Stimulated activated CD8-positive, alpha-beta memory T cell treated with anti-CD3 and anti-CD28 coated beads, Interleukin-7, amount 100 ng/mL, for 1 hour (primary cell): Measurements from ENCODE around the gene ZMYND15.
"Not testable (repeated sequence)": the region's sequence is repeated elsewhere in the genome, so short reads cannot be mapped to it uniquely, and the experiment has no call there.

Experiments used
- DNase-seq, 2 donors: peaks; one replicate each; pipeline ENCODE4 v3.0.0-alpha.2; 2020; ENCODE audit warnings: low read depth in 2 of 2

Gene ZMYND15, protein sequence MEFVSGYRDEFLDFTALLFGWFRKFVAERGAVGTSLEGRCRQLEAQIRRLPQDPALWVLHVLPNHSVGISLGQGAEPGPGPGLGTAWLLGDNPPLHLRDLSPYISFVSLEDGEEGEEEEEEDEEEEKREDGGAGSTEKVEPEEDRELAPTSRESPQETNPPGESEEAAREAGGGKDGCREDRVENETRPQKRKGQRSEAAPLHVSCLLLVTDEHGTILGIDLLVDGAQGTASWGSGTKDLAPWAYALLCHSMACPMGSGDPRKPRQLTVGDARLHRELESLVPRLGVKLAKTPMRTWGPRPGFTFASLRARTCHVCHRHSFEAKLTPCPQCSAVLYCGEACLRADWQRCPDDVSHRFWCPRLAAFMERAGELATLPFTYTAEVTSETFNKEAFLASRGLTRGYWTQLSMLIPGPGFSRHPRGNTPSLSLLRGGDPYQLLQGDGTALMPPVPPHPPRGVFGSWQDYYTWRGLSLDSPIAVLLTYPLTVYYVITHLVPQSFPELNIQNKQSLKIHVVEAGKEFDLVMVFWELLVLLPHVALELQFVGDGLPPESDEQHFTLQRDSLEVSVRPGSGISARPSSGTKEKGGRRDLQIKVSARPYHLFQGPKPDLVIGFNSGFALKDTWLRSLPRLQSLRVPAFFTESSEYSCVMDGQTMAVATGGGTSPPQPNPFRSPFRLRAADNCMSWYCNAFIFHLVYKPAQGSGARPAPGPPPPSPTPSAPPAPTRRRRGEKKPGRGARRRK

DNA sequence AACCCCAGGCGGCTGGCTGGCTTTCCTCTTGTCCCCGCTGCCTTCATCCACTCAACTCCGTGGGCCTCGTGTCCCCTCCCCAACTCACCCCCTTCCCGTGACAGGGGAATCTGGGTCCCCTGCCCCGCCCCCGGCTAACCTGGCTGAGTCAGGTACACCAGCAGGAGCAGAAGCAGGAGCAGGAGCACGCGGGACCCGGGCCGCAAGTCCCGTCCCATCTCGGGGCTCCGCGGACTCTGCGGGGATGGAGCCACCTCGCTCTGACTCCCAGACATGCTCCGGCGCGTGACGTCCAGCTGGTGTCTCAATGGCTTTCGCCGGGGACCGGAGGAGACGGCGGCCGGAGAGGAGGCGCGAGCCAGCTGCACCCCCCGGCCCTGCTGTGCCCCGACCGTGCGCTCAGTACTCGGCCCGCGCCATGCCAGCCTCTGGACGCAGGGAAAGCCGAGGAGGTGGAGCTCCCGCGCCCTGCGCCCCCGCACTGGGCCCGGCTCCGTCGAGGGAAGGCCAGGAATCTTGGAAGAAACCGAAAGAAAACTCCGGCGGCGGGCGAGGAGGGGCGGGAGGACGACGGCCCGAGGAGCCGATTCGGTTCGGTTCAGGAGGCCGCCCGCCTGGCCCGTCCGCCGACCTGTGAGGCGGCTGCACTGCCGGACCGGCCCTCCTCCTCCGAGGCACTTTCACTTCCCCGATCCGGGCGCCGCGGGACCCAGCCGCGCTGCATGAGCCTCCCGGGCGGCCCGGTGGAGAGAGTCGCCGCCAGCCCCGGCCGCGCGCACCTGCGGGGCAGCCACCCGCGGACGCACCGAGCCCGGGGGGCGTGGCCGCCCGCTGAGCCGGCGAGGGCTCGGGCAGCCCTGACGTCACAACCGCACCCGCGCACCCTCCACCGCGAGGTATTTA is at the start of gene ZMYND15, which contains the start of gene CXCL16:
ZMYND15 (plus strand) TSS at position 712 of the 903 bp plus-strand sequence. CDS start 716 bp downstream, outside the sequence.
CXCL16 (minus strand) TSS at position 807 of the 903 bp plus-strand sequence; CDS start at position 218, 589 bp downstream.
- DNase-seq = peak in 1 of 2 donors; percentile 35

DNA sequence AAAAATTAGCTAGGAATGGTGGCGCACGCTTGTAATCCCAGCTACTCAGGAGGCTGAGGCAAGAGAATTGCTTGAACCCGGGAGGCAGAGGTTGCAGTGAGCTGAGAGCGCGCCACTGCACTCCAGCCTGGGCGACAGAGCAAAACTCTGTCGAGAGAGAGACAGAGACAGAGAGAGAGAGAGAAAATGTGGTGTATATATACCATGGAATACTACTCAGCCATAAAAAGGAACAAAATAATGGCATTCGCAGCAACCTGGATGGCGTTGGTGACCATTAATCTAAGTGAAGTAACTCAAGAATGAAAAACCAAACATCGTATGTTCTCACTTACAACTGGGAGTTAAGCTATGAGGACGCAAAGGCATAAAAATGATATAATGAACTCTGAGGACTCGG is 49.8 kb upstream of the ZMYND15 start:
- DNase-seq = not testable (repeated sequence)

GRCh38 chr17:4690745-4691144 is 48.9 kb upstream of the ZMYND15 start:
- DNase-seq = no peak

- no peak for DNase-seq
These were observed 47.9 kb upstream of the ZMYND15 start for GRCh38 chr17:4691686-4692085.

DNA sequence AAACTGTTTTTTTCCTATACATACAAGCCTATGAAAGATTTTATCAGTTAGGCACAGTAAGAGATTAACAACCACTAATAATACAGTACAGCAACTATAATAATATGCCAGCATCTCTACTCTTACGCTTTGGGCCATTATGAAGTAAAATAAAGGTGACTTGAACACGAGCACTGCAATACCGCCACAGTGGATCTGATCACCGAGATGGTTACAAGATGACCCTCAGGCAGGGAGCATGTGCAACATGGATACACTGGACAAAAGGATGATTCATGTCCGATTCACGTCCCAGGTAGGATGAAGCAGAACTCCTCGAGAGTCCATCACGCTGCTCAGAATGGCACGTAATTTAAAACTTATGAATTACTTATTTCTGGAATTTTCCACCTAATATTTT is 46.2 kb upstream of the ZMYND15 start:
- DNase-seq = no peak

DNA sequence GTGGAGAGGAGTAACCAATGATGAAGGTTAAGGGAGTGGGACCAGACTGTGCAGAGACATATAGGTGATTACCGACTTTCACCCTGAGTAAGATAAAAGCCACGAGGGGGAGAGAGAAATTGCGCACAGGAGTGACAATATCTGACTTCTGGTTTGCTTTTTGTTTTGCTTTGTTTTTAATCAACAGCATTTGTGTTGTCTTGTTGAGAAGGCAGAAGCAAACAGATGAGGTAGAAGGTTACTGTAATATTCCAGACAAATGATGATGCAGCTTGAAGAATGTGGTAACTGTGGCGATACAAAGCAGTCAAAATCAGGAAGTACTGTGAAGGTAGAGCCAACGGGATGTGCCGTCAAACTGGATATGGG is 43.2 kb upstream of the ZMYND15 start:
- no peak for DNase-seq

DNA sequence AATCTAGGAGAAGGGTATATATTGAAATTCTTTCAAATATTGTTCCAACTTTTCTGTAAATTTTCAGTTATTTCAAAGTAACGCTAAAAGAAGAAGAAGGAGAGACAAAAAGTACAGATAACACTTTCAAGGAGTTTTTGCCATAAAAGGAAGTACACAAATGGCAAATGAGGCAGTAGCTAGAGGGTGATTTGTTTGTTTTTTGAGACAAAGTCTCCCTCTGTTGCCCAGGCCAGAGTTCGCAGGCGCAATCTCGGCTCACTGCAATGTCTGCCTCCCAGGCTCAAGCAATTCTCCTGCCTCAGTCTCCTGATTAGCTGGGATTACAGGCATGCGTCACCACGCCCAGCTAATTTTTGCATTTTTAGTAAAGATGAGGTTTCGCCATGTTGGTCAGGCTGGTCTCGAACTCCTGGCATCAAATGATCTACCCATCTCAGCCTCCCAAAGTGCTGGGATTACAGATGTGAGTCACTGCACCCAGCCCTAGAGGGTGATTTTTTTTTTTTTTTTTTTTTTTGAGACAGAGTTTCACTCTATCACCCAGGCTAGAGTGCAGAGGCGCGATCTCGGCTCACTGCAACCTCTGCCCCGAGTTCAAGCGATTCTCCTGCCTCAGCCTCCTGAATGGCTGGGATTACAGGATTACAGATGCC is 40.1 kb upstream of the ZMYND15 start:
- DNase-seq = not testable (repeated sequence)

DNA sequence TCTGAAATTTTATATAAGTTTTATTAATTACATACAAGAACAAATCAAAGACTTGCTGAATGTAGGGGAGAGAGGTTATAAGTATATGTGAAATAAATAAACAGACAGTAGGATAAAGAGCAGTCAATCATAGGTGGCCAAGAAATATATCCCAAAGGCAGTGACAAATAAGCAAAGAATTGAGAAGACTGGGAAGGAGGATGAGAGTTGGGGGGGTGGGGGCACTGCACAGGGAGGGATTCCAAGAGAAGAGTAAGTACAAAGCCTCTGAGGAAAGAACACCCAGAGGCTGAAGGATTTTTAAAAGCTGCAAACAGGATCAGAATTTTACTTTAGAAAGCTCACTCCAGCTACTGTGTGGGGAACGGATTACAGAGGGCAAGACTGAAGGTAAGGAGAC is 38.5 kb upstream of the ZMYND15 start:
- no peak for DNase-seq

- no peak for DNase-seq
These were observed 36.3 kb upstream of the ZMYND15 start for GRCh38 chr17:4703330-4703691.

DNA sequence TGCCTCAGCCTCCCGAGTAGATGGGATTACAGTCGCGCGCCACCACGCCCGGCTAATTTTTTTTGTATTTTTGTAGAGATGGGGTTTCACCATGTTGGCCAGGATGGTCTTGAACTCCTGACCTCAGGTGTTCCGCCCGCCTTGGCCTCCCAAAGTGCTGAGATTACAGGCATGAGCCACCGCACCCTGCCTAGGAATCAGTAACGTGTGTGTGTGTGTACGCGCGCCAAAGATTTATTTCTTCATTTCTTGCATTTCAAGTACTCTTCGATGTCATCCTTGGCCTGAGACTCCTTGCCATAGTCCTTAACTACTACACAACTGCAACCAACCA is 35.1 kb upstream of the ZMYND15 start:
- DNase-seq = not testable (repeated sequence)

- no peak for DNase-seq
These were observed 34.6 kb upstream of the ZMYND15 start for GRCh38 chr17:4704991-4705390.

DNA sequence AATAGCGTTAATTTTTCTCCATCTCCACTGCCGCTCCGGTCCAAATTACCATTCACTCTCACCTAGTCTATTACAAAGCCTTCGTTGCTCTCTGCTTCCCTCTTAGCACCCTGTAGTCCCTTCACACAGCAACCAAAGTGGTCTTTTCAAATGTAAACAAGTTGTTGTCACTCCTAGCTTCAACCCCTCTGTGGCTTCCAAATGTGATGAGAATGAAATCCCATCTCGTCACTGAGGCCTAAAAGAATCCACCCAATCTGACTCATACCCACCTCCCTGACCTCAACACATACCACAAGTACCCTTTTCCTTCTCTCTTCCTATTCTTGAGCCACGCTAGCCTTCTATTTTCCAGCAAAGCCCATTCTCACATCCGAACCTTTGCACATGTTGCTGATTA is 33.5 kb upstream of the ZMYND15 start:
- DNase-seq = no peak

DNA sequence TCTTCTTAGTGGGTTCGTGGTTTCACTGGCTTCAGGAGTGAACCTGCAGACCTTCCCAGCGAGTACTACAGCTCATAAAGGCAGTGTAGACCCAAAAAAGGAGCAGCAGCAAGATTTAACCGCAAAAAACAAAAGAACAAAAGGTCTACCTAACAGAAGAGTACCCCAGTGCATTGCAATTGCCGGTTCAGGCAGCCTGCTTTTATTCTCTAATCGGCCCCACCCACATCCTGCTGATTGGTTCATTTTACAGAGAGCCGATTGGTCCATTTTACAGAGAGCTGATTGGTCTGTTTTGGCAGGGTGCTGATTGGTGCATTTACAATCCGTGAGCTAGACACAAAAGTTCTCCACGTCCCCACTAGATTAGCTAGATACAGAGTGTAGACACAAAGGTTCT is 31.2 kb upstream of the ZMYND15 start:
- no peak for DNase-seq

- DNase-seq = peak; percentile 95 to 97
These were observed 29.6 kb upstream of the ZMYND15 start, which contains the start of gene ARRB2 for GRCh38 chr17:4709794-4710692. TSS of gene ARRB2 (plus strand) at chr17:4710632. CDS start at chr17:4710722, 90 bp downstream.

- DNase-seq = no peak
These were observed 28.7 kb upstream of the ZMYND15 start for GRCh38 chr17:4710693-4711634.

DNA sequence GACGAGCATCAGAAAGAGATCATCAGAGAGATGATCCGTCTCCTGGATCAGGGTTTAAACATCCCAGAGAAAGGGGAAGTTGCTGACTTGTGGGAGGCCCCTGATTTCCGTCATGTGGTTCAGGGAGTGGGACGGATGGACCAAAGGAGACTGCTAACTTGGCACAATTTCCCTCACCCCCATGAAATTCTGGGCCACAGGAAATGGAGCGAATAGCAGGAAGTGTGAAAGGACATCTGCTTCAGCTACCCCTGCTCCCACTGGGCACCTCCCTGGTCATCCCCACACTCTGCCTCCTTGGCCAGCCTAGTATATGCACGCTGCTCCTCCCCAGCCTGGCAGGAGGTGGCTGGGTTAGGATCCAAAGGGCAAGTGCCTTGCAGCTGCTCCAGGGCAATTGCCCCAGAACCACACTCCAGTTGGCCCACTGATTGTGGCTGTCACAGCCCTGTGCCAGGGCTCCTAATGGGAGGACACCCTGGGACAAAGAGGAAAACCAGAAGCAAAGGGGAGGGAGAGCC is 27.9 kb upstream of the ZMYND15 start:
- no peak for DNase-seq

DNA sequence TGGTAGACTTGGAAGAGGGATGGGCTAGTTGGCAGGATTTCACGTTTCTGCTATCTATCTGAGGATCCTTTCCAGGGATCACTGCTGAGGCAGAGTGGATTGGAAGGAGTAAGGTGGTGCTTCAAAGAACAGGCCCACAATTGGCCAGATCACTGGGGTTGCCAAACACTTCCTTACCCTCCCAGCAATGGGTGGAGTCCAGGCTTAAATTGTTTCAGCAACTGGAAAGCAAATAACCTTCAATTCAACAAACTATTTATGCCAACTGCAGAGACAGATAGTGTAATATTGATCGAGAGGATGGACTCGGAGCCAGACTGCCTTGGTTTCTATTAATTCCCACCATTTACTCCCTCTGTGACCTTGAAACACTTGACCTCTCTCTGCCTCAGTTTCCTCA is 27.1 kb upstream of the ZMYND15 start:
- no peak for DNase-seq

DNA sequence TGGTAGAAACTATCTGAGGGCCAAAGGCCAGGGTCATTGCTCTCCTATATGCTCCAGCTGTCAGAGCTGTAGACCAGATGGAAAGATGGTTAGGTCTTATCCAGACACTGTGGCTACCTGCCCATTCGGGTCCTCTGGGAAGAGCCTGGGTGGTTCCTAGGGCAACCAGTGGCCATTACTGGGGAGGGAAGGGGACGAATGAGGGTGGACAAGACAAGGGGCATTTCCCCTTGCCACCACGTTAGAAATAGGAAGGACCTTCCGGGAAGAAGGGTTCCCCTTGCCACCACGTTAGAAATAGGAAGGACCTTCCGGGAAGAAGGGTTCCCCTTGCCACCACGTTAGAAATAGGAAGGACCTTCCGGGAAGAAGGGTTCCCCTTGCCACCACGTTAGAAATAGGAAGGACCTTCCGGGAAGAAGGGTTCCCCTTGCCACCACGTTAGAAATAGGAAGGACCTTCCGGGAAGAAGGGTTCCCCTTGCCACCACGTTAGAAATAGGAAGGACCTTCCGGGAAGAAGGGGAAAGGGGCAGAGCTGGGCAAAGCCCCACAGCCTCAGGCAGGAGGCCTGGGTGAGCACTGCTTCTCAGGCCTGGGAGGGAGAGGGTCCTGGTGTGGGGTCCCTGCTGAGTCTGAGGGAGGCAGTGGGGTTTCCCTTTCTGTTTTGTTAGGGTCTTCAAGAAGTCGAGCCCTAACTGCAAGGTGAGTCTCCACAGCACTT is 25.1 kb upstream of the ZMYND15 start:
- not testable (repeated sequence) for DNase-seq
